Keratinocyte (primary cell): ENCODE measurements around the gene NEB. TPM values are rescaled to one million over a fixed set of nuclear protein-coding genes. Genes with fewer than 3 reads are reported as not detected.
"Not testable (repeated sequence)": the region's sequence is repeated elsewhere in the genome, so short reads cannot be mapped to it uniquely, and the experiment has no call there.

Source experiments
- DNase-seq: peaks from one replicate; pipeline ENCODE4 v3.0.0-alpha.2; 2011; ENCODE audit warnings: low read depth, missing footprints, low spot score
- FAIRE-seq: peaks from 2 replicates; lab custom pipeline; 2011; peaks lifted over from hg19 to GRCh38; lab: Jason Lieb, UNC
- H2AFZ ChIP-seq: 2 replicates; pipeline ENCODE4 v1.6.0; 2012; ENCODE audit warnings: low read length, control low read depth, inconsistent platforms; ENCODE audit not compliant: control insufficient read depth
- H3K27ac ChIP-seq: 2 replicates; pipeline ENCODE4 v1.5.1; 2011; ENCODE audit warnings: low read length; ENCODE audit not compliant: control insufficient read depth, insufficient read depth
- H3K27me3 ChIP-seq: 3 replicates; pipeline ENCODE4 v1.6.0; 2011; ENCODE audit warnings: low read length; ENCODE audit not compliant: control insufficient read depth, insufficient read depth; ENCODE audit errors: extremely low read depth
- H3K36me3 ChIP-seq, 2 experiments: 2 replicates in 1 of 2; 3 replicates in 1 of 2; pipeline ENCODE4 v1.5.1; 2011; ENCODE audit warnings: low read length in 2 of 2, mild to moderate bottlenecking in 1 of 2; ENCODE audit not compliant: control insufficient read depth in 2 of 2, insufficient read depth in 2 of 2; ENCODE audit errors: extremely low read depth in 1 of 2
- H3K4me1 ChIP-seq: 3 replicates; pipeline ENCODE4 v1.5.1; 2011; ENCODE audit warnings: low read length; ENCODE audit not compliant: control insufficient read depth, insufficient read depth; ENCODE audit errors: extremely low read depth
- H3K4me2 ChIP-seq: 3 replicates; pipeline ENCODE4 v1.6.0; 2011; ENCODE audit warnings: low read depth, low read length; ENCODE audit not compliant: control insufficient read depth, insufficient read depth; ENCODE audit errors: extremely low read depth
- H3K4me3 ChIP-seq, 3 experiments: fragments of 200-600 bp in 1 of 3; sonication (generic) in 1 of 3; 2 replicates in 2 of 3; 3 replicates in 1 of 3; pipeline ENCODE4 v1.5.1; 2011 to 2016; ENCODE audit warnings: low read length in 3 of 3, mild to moderate bottlenecking in 3 of 3, control low read depth in 2 of 3, inconsistent platforms in 1 of 3, low read depth in 1 of 3, mixed read lengths in 1 of 3, mixed run types in 1 of 3, moderate library complexity in 1 of 3; ENCODE audit not compliant: control insufficient read depth in 2 of 3, insufficient read depth in 2 of 3; ENCODE audit errors: extremely low read depth in 1 of 3
- H3K79me2 ChIP-seq: 2 replicates; pipeline ENCODE4 v1.6.0; 2012; ENCODE audit warnings: low read length; ENCODE audit not compliant: control insufficient read depth, insufficient read depth
- H3K9ac ChIP-seq: 3 replicates; pipeline ENCODE4 v1.6.0; 2011; ENCODE audit warnings: low read length; ENCODE audit not compliant: control insufficient read depth, insufficient read depth; ENCODE audit errors: extremely low read depth
- H3K9me1 ChIP-seq: 3 replicates; pipeline ENCODE4 v1.6.0; 2011; ENCODE audit warnings: low read length; ENCODE audit not compliant: control insufficient read depth, insufficient read depth; ENCODE audit errors: extremely low read depth
- H3K9me3 ChIP-seq: 2 replicates; pipeline ENCODE4 v1.5.1; 2012; ENCODE audit warnings: low read depth, low read length; ENCODE audit not compliant: control insufficient read depth
- H4K20me1 ChIP-seq: 3 replicates; pipeline ENCODE4 v1.6.0; 2011; ENCODE audit warnings: low read length; ENCODE audit not compliant: control insufficient read depth, insufficient read depth; ENCODE audit errors: extremely low read depth
- CTCF ChIP-seq, 3 experiments: IDR thresholded peaks in 1 of 3; conservative IDR thresholded peaks in 1 of 3; optimal IDR thresholded peaks in 1 of 3; 2 replicates in 2 of 3; 3 replicates in 1 of 3; pipeline versions ENCODE3 to v1.5.1; 2011; ENCODE audit warnings: low read length in 3 of 3, mild to moderate bottlenecking in 3 of 3, moderate library complexity in 2 of 3, control low read depth in 1 of 3, inconsistent platforms in 1 of 3; ENCODE audit not compliant: insufficient read depth in 2 of 3; ENCODE audit errors: extremely low read depth in 1 of 3
- EZH2 ChIP-seq: IDR thresholded peaks from one replicate; pipeline ENCODE4 v1.6.1; 2012; ENCODE audit warnings: inconsistent platforms, mild to moderate bottlenecking, low read length, moderate library complexity
- dilution Hi-C: fragments of 300-500 bp; cut with MboI; formaldehyde crosslinking; loops from one replicate; pipeline ENCODE4 v1.7.0; 2020; ENCODE audit warnings: low sequenced_read_pairs; ENCODE audit not compliant: extremely low pct_ligation_motif_present
- polyA plus RNA-seq, 5 experiments: library from polyadenylated mRNA; depleted of rRNA in 3 of 5; stranded (reverse) in 3 of 5; stranded (forward) in 1 of 5; unstranded in 1 of 5; fragments of >200 nt; gene quantifications; 1 replicate in 1 of 5; 2 replicates in 3 of 5; 3 replicates in 1 of 5; pipeline versions ENCODE4 v1.2.1 to v1.2.3, GENCODE V29; 2011 to 2012; ENCODE audit warnings: missing spikeins in 2 of 5, low read depth in 1 of 5, low replicate concordance in 1 of 5

The NEB gene
- polyA plus RNA-seq, 1 donor (not counting 4 experiments of a cell fraction or from before 2014, with no cell fraction given) = 0.67 TPM

DNA sequence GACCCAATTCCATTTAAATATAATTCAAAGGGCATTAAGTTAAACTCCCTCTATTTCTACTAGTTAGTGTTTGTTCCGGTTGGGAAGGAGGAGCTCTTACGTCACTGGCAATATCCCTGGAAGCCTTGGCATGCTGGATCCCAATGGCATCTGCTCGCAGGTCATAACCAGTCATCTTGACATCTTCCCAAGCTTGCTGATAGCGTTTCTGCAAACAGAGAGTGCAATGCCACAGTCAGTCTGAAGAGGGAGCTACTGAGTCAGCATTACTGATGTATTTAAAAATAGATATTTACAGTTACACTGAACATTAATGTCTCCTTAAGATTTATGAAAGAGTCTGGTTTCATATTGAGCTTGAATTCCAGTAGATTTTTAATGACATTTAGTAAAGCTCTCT lies 153.6 kb downstream of the NEB start:
- H3K27ac ChIP-seq, H3K4me3 ChIP-seq, FAIRE-seq, DNase-seq, H3K36me3 ChIP-seq, H3K9me3 ChIP-seq, dilution Hi-C loops, H3K79me2 ChIP-seq, H3K27me3 ChIP-seq, H3K9ac ChIP-seq, H2AFZ ChIP-seq, H3K9me1 ChIP-seq, H3K4me1 ChIP-seq, H4K20me1 ChIP-seq, H3K4me2 ChIP-seq: not testable (repeated sequence)

DNA sequence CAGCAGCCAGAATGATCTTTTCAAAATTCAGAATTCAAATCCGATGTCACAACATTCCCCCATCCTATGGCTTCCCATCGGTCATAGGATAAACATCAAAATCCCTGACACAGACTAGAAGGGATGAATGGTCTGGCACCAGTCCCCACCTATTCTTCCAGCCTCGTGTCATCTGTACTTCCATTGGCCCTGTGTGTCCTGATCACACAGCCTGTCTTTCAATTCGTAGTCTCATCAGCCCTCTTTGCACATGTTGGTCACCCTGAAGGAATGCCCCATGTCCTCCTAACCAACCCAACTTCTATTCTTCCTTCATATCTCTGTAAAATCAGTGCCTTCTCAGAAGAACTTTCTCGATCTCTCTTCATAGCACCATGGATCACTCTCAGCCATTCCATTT lies 157.2 kb downstream of the NEB start:
- no peaks in the 10 kb centered on the region for H3K79me2 ChIP-seq
- H3K9me1 ChIP-seq = no peaks in the 10 kb centered on the region
- TF ChIP-seq CTCF (optimal IDR thresholded peaks at IDR 0.05 in 1 of 3, IDR thresholded peaks at IDR 0.05 in 1 of 3, conservative IDR thresholded peaks at IDR 0.05 in 1 of 3; ENCODE audit: extremely low read depth in 1 of 3, insufficient read depth in 2 of 3, low read length in 3 of 3) = no peak
- TF ChIP-seq EZH2 = no peak
- no peaks in the 10 kb centered on the region for H4K20me1 ChIP-seq
- H3K4me1 ChIP-seq = no peaks in the 10 kb centered on the region
- no peak overlapping the region for H2AFZ ChIP-seq
- H3K9ac ChIP-seq = no peak overlapping the region
- no peaks in the 10 kb centered on the region for H3K36me3 ChIP-seq
- DNase-seq (no peak), FAIRE-seq (no peak)
- H3K4me3 ChIP-seq = no peak overlapping the region
- no peak overlapping the region for H3K4me2 ChIP-seq
- no peak overlapping the region for H3K27ac ChIP-seq
- no peaks in the 10 kb centered on the region for H3K9me3 ChIP-seq
- no peaks in the 10 kb centered on the region for H3K27me3 ChIP-seq
- dilution Hi-C loops = no loop called here

DNA sequence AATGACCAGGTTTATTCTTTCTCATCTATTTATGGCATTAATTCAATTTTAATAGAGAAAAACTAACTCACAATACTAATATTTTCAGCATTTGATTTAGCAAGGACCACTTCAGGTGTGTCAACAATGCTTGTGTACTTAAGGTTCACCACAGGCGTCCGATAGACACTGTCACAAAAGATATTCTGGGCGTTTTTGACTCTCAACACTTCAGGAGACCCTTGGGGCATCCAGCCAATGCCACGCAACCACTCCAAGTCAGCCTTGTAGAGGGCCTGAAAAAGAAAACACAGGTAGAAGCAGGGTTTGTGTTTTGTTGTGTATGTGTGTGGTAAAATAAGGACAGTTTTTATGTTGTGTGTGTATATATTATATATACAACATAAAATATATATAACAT lies 158.2 kb downstream of the NEB start:
- H3K79me2 ChIP-seq = no peaks in the 10 kb centered on the region
- no peaks in the 10 kb centered on the region for H4K20me1 ChIP-seq
- H3K27me3 ChIP-seq = no peaks in the 10 kb centered on the region
- TF ChIP-seq CTCF (optimal IDR thresholded peaks at IDR 0.05 in 1 of 3, IDR thresholded peaks at IDR 0.05 in 1 of 3, conservative IDR thresholded peaks at IDR 0.05 in 1 of 3; ENCODE audit: extremely low read depth in 1 of 3, insufficient read depth in 2 of 3, low read length in 3 of 3) = no peak
- TF ChIP-seq EZH2 = no peak
- no peaks in the 10 kb centered on the region for H3K9me1 ChIP-seq
- no peaks in the 10 kb centered on the region for H3K9me3 ChIP-seq
- no peaks in the 10 kb centered on the region for H3K4me1 ChIP-seq
- H3K36me3 ChIP-seq = no peaks in the 10 kb centered on the region
- dilution Hi-C loops = no loop called here
- H3K9ac ChIP-seq = no peak overlapping the region
- no peak for FAIRE-seq
- no peak for DNase-seq
- H3K27ac ChIP-seq = no peak overlapping the region
- H3K4me2 ChIP-seq = no peak overlapping the region
- no peak overlapping the region for H2AFZ ChIP-seq
- H3K4me3 ChIP-seq = no peak overlapping the region
